Measurements from ENCODE around the gene SPTY2D1. TPM values are rescaled to one million over a fixed set of nuclear protein-coding genes. Genes with fewer than 3 reads are reported as not detected.
"Not testable (repeated sequence)": the region's sequence is repeated elsewhere in the genome, so short reads cannot be mapped to it uniquely, and the experiment has no call there.

Gene SPTY2D1, protein sequence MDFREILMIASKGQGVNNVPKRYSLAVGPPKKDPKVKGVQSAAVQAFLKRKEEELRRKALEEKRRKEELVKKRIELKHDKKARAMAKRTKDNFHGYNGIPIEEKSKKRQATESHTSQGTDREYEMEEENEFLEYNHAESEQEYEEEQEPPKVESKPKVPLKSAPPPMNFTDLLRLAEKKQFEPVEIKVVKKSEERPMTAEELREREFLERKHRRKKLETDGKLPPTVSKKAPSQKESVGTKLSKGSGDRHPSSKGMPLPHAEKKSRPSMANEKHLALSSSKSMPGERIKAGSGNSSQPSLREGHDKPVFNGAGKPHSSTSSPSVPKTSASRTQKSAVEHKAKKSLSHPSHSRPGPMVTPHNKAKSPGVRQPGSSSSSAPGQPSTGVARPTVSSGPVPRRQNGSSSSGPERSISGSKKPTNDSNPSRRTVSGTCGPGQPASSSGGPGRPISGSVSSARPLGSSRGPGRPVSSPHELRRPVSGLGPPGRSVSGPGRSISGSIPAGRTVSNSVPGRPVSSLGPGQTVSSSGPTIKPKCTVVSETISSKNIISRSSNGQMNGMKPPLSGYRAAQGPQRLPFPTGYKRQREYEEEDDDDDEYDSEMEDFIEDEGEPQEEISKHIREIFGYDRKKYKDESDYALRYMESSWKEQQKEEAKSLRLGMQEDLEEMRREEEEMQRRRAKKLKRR
- total RNA-seq (ENCODE audit: low replicate concordance) = 10.8 and 12.3 TPM in 2 replicates

DNA sequence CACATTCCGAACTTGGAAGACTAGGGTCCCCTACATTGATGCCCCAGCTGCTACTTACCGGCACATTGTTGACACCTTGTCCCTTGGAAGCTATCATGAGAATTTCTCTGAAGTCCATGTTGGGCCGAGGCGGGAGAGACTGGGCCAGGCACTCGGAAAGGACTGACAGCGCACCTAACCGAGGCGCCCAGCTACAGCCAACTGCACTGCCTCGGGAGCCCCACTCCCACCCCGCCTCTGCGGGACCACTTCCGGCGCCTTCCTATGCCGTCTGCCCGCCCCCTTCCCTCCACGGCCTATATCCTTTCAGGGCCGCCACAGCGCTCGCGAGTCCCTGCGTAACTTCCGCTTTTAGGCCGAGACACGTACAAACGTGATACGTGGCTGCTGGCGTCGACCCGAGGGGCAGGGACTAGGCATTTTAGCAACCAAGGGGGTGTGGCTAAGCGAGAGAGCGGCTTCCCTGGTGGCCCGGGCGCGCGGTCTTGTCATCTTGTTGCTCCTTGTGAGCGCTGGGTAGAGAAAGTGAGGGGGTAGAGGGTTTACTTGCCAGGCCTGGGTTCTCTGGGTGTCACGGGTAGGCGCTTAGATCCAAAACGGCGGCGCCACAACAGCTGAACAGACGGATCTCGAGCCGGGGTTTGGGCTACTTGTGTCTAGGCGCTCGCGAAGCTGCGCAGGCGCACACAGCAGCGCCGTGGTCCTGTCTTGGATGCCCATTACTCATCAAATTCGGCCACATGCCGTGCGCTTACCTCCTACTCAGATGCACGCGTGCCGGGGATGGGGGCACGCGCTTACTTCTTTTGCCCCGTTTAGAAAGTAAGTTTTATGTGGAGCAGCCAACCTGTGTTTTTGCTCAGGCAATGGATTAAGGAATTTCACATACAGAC, at the start of gene SPTY2D1:
TSS of gene SPTY2D1 (minus strand) at position 203 of the 893 bp plus-strand sequence. CDS start at position 118, 85 bp downstream.
- peaks cover 4% of the 10 kb centered on the region for H3K27me3 Mint-ChIP-seq (ENCODE audit: insufficient read depth, low read depth)
- TF ChIP-seq EZH2phosphoT487 (IDR thresholded peaks at IDR 0.05) (no peak), EZH2 (IDR thresholded peaks at IDR 0.05) (no peak), CTCF (IDR thresholded peaks at IDR 0.05) (no peak)
- H2AFZ ChIP-seq (replicated peaks) = peak within 1 kb of the TSS; percentile 90
- peak within 1 kb of the TSS; percentile 100 for H3K4me3 Mint-ChIP-seq
- peaks cover 47% of the 10 kb centered on the region for H3K79me2 ChIP-seq (ENCODE audit: low read depth)
- no peaks in the 10 kb centered on the region for H3K9me3 ChIP-seq (ENCODE audit: low read depth)
- no peaks in the 10 kb centered on the region for H3K27me3 ChIP-seq
- H3F3A ChIP-seq (ENCODE audit: low read depth) = no peaks in the 10 kb centered on the region
- H3K36me3 ChIP-seq = no peaks in the 10 kb centered on the region
- H3K4me1 Mint-ChIP-seq = peaks cover 17% of the 10 kb centered on the region
- H3K4me1 ChIP-seq = no peaks in the 10 kb centered on the region
- peak; percentile 100 for DNase-seq (ENCODE audit: low spot score)
- H4K20me1 ChIP-seq (ENCODE audit: low read depth) = peaks cover 6% of the 10 kb centered on the region
- peak within 1 kb of the TSS; percentile 99 for H3K27ac Mint-ChIP-seq
- no peaks in the 10 kb centered on the region for H3K36me3 Mint-ChIP-seq
- peak within 1 kb of the TSS; percentile 96 for H3K4me3 ChIP-seq
- H3K9ac ChIP-seq = peak within 1 kb of the TSS; percentile 91
- H3K4me2 ChIP-seq = peak within 1 kb of the TSS; percentile 94
- H3K9me3 Mint-ChIP-seq = no peaks in the 10 kb centered on the region
- H3K27ac ChIP-seq = peak within 1 kb of the TSS; percentile 91

- H3K9me3 Mint-ChIP-seq = no peaks in the 10 kb centered on the region
- H3K27ac Mint-ChIP-seq = no peak overlapping the region
- no peak for TF ChIP-seq CTCF (IDR thresholded peaks at IDR 0.05)
- TF ChIP-seq EZH2phosphoT487 (IDR thresholded peaks at IDR 0.05) = no peak
- TF ChIP-seq EZH2 (IDR thresholded peaks at IDR 0.05) = no peak
- no peak overlapping the region for H3K27ac ChIP-seq
- H3K36me3 ChIP-seq = no peaks in the 10 kb centered on the region
- no peak overlapping the region for H3K9ac ChIP-seq
- no peak for DNase-seq (ENCODE audit: low spot score)
- H3K4me2 ChIP-seq = no peak overlapping the region
- H3K4me1 Mint-ChIP-seq = peaks cover 9% of the 10 kb centered on the region
- H3K4me3 Mint-ChIP-seq = no peak overlapping the region
- peaks cover 17% of the 10 kb centered on the region for H3K4me1 ChIP-seq
- H3K4me3 ChIP-seq = no peak overlapping the region
- no peaks in the 10 kb centered on the region for H4K20me1 ChIP-seq (ENCODE audit: low read depth)
- H3K79me2 ChIP-seq (ENCODE audit: low read depth) = no peaks in the 10 kb centered on the region
- H3F3A ChIP-seq (ENCODE audit: low read depth) = no peaks in the 10 kb centered on the region
- no peaks in the 10 kb centered on the region for H3K27me3 Mint-ChIP-seq (ENCODE audit: insufficient read depth, low read depth)
- no peaks in the 10 kb centered on the region for H3K27me3 ChIP-seq
- no peak overlapping the region for H2AFZ ChIP-seq (replicated peaks)
- no peaks in the 10 kb centered on the region for H3K36me3 Mint-ChIP-seq
- H3K9me3 ChIP-seq (ENCODE audit: low read depth) = no peaks in the 10 kb centered on the region
These were observed 48.3 kb upstream of the SPTY2D1 start for GRCh38 chr11:18682466-18682865.

DNA sequence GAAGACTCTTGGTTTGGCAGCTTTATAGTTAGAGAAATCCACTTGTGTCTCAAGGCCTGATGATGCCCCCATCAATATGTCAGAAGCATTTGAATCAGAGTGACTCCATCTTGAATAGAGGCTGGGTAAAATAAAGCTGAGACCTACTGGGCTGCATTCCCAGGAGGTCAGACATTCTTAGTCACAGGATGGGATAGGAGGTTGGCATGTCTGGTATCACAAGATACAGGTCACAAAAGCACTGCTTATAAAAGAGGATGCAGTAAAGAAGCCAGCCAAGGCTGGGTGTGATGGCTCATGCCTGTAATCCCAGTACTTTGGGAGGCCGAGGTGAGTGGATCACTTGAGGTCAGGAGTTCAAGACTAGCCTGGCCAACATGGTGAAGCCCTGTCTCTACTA, 47.8 kb upstream of the SPTY2D1 start:
- not testable (repeated sequence) for H3K9me3 ChIP-seq (ENCODE audit: low read depth); DNase-seq (ENCODE audit: low spot score); H2AFZ ChIP-seq (replicated peaks); H3K27me3 ChIP-seq; H3K36me3 ChIP-seq; H3K4me1 Mint-ChIP-seq; H3K4me2 ChIP-seq; H3K27ac ChIP-seq; H3K27me3 Mint-ChIP-seq (ENCODE audit: insufficient read depth, low read depth); H3K79me2 ChIP-seq (ENCODE audit: low read depth); H3K4me3 Mint-ChIP-seq; H3K9me3 Mint-ChIP-seq; H3K9ac ChIP-seq; H3K4me3 ChIP-seq; H3K36me3 Mint-ChIP-seq; H4K20me1 ChIP-seq (ENCODE audit: low read depth); H3K27ac Mint-ChIP-seq; H3F3A ChIP-seq (ENCODE audit: low read depth)
- H3K4me1 ChIP-seq = peaks cover 17% of the 10 kb centered on the region
